Gastroesophageal sphincter (tissue), 4 donors: Measurements from ENCODE around the gene DPPA4. TPM values are rescaled to one million over a fixed set of nuclear protein-coding genes. Genes with fewer than 3 reads are reported as not detected.

Source experiments
- ATAC-seq: fragments of 150-250 bp; one replicate; pipeline ENCODE4 v1.9.1; 2016; ENCODE audit warnings: mild to moderate bottlenecking, moderate library complexity
- H3K27ac ChIP-seq, 4 donors: fragments of 200-600 bp; sonication (generic) in 3 of 4; 1 replicate in 3 of 4; 2 replicates in 1 of 4; pipeline ENCODE4 v1.5.1; 2016 to 2019
- H3K27me3 ChIP-seq: fragments of 200-600 bp; sonication (generic); one replicate; pipeline ENCODE4 v1.5.1; 2019
- H3K36me3 ChIP-seq, 2 donors: fragments of 200-600 bp; sonication (generic); one replicate each; pipeline ENCODE4 v1.5.1; 2019; ENCODE audit warnings: control low read depth in 1 of 2
- H3K4me1 ChIP-seq, 3 donors: fragments of 200-600 bp; sonication (generic); 1 replicate in 2 of 3; 2 replicates in 1 of 3; pipeline ENCODE4 v1.5.1; 2016 to 2019; ENCODE audit warnings: control low read depth in 2 of 3
- H3K4me3 ChIP-seq, 2 donors: fragments of 200-600 bp; sonication (generic); one replicate each; pipeline ENCODE4 v1.5.1; 2019; ENCODE audit warnings: mild to moderate bottlenecking in 1 of 2, moderate library complexity in 1 of 2
- H3K9me3 ChIP-seq, 3 donors: fragments of 200-600 bp; sonication (generic); one replicate each; pipeline ENCODE4 v1.5.1; 2017 to 2019; ENCODE audit warnings: control low read depth in 2 of 3
- CTCF ChIP-seq, 4 experiments: fragments of 200-600 bp in 2 of 4; fragments of 450-650 bp in 2 of 4; sonication (generic) in 1 of 4; IDR thresholded peaks; one replicate each; pipeline ENCODE4 v1.5.1; 2017 to 2019; ENCODE audit warnings: antibody characterized with exemption in 4 of 4, mild to moderate bottlenecking in 2 of 4, moderate library complexity in 2 of 4
- EP300 ChIP-seq: sonication (generic); formaldehyde crosslinking; IDR thresholded peaks from one replicate; pipeline ENCODE4 v1.6.1; 2017; ENCODE audit warnings: antibody characterized with exemption, mild to moderate bottlenecking
- POLR2A ChIP-seq, 2 donors: fragments of 450-650 bp; IDR thresholded peaks; one replicate each; pipeline ENCODE4 v1.6.1; 2017; ENCODE audit warnings: antibody characterized with exemption in 2 of 2, mild to moderate bottlenecking in 2 of 2, moderate library complexity in 1 of 2
- POLR2AphosphoS5 ChIP-seq: sonication (generic); formaldehyde crosslinking; IDR thresholded peaks from one replicate; pipeline ENCODE4 v1.6.1; 2017; ENCODE audit warnings: antibody characterized with exemption
- WGBS, 2 donors: methylation state at CpG; one replicate each; pipeline ENCODE4 v1.1.5; 2018; ENCODE audit warnings: low coverage in 1 of 2; 5-methylcytosine and 5-hydroxymethylcytosine counted together
- total RNA-seq, 4 donors: library from RNA; depleted of rRNA; stranded (reverse); fragments of >200 nt; gene quantifications; one replicate each; pipeline ENCODE4 v1.1.0, GENCODE V29; 2016

Gene DPPA4
- total RNA-seq, 4 donors from 2014 or later, result not detected

GRCh38 chr3:109351231-109351630 lies 13.9 kb upstream of the DPPA4 start:
- H3K9me3 ChIP-seq, result no peaks in the 10 kb centered on the region
- ATAC-seq, result no peak
- TF ChIP-seq POLR2A (IDR thresholded peaks at IDR 0.05) (no peak), EP300 (no peak), CTCF (IDR thresholded peaks at IDR 0.05) (no peak), POLR2AphosphoS5 (no peak)
- H3K27me3 ChIP-seq, result no peaks in the 10 kb centered on the region
- no peaks in the 10 kb centered on the region for H3K4me1 ChIP-seq
- H3K4me3 ChIP-seq, result no peak overlapping the region
- H3K27ac ChIP-seq, result no peak overlapping the region
- no peaks in the 10 kb centered on the region for H3K36me3 ChIP-seq

- Histone ChIP-seq H3K27me3 (no peaks in the 10 kb centered on the region), H3K9me3 (no peaks in the 10 kb centered on the region), H3K4me3 (no peak overlapping the region), H3K4me1 (no peaks in the 10 kb centered on the region), H3K27ac (no peak overlapping the region), H3K36me3 (no peaks in the 10 kb centered on the region)
- TF ChIP-seq POLR2A (IDR thresholded peaks at IDR 0.05) (no peak), CTCF (IDR thresholded peaks at IDR 0.05) (no peak), POLR2AphosphoS5 (no peak), EP300 (no peak)
- 74 to 84% methylated on average over 3 of the region's 3 CpGs for WGBS, 2 donors
- ATAC-seq, result no peak
Measured at GRCh38 chr3:109346770-109347295, 9.5 kb upstream of the DPPA4 start.

- H3K4me1 ChIP-seq, result no peaks in the 10 kb centered on the region
- H3K4me3 ChIP-seq, result no peak overlapping the region
- H3K36me3 ChIP-seq, result no peaks in the 10 kb centered on the region
- no peaks in the 10 kb centered on the region for H3K27me3 ChIP-seq
- no peaks in the 10 kb centered on the region for H3K9me3 ChIP-seq
- 72% methylated on average over 2 to 4 of the region's 4 CpGs for WGBS, 2 donors
- no peak overlapping the region for H3K27ac ChIP-seq
- TF ChIP-seq POLR2A (IDR thresholded peaks at IDR 0.05) (no peak), EP300 (no peak), POLR2AphosphoS5 (no peak), CTCF (IDR thresholded peaks at IDR 0.05) (no peak)
- ATAC-seq, result no peak
Measured at GRCh38 chr3:109346099-109346498, 8.8 kb upstream of the DPPA4 start.

- TF ChIP-seq CTCF (IDR thresholded peaks at IDR 0.05) (no peak), POLR2AphosphoS5 (no peak), POLR2A (IDR thresholded peaks at IDR 0.05) (no peak), EP300 (no peak)
- Histone ChIP-seq H3K4me3 (no peak overlapping the region), H3K9me3 (no peaks in the 10 kb centered on the region), H3K4me1 (peaks cover 0 to 14% (median 0%) of the 10 kb centered on the region in 3 donors), H3K36me3 (no peaks in the 10 kb centered on the region), H3K27me3 (peaks cover 7% of the 10 kb centered on the region), H3K27ac (no peak overlapping the region)
- no peak for ATAC-seq
- WGBS, 2 donors, result 52 to 63% methylated on average over 5 of the region's 5 CpGs
Measured at GRCh38 chr3:109339714-109340648, 2.6 kb upstream of the DPPA4 start.

GRCh38 chr3:109339197-109339596 lies 1.9 kb upstream of the DPPA4 start:
- no peak overlapping the region for H3K4me3 ChIP-seq
- no peak for ATAC-seq
- H3K36me3 ChIP-seq, result no peaks in the 10 kb centered on the region
- H3K4me1 ChIP-seq, result peaks cover 0 to 14% (median 0%) of the 10 kb centered on the region in 3 donors
- peaks cover 7% of the 10 kb centered on the region for H3K27me3 ChIP-seq
- no peak for TF ChIP-seq EP300
- no peak for TF ChIP-seq POLR2A (IDR thresholded peaks at IDR 0.05)
- TF ChIP-seq CTCF (IDR thresholded peaks at IDR 0.05), result no peak
- no peak for TF ChIP-seq POLR2AphosphoS5
- 14 to 61% methylated on average over 1 to 3 of the region's 3 CpGs for WGBS, 2 donors
- no peaks in the 10 kb centered on the region for H3K9me3 ChIP-seq
- no peak overlapping the region for H3K27ac ChIP-seq
